Measurements from ENCODE around the gene FADS2. TPM values are rescaled to one million over a fixed set of nuclear protein-coding genes. Genes with fewer than 3 reads are reported as not detected.

The FADS2 gene
- total and polyA plus RNA-seq, 9 of the 15 experiments (the other 6 are each of a cell fraction or from before 2014, with no cell fraction given), result 2.9 to 42.8 (median 16.2) TPM

- ChIA-PET CTCF (ENCODE audit: low intra/inter-chr PET ratio) (interaction anchor here (0.6 kb wide), 1 partner anchor 449 kb away, joined by 4 read pairs; no protein-coding TSS in a partner anchor), POLR2A (interaction anchor here (0.6 to 1.4 kb wide), 4 partner anchors 75 to 93 kb away, joined by 3 to 5 read pairs (median 4); no protein-coding TSS in a partner anchor)
- Histone ChIP-seq H3K79me2 (ENCODE audit: control insufficient read depth, insufficient read depth, low read length) (no peaks in the 10 kb centered on the region), H3K4me3 (no peak overlapping the region), H3K9me3 (replicated peaks; ENCODE audit: control insufficient read depth, insufficient read depth, low read depth, low read length) (no peaks in the 10 kb centered on the region), H2AFZ (ENCODE audit: low read depth, low read length) (no peak overlapping the region), H3K9me1 (ENCODE audit: control insufficient read depth, insufficient read depth, low read length) (no peaks in the 10 kb centered on the region), H4K20me1 (replicated peaks; ENCODE audit: control insufficient read depth, insufficient read depth, low read length) (no peaks in the 10 kb centered on the region), H3K36me3 (ENCODE audit: control insufficient read depth, insufficient read depth, low read length) (peaks cover 26% of the 10 kb centered on the region; the same call in 2 of the 3 replicates), H3K27ac (ENCODE audit: extremely low read depth, low read depth, low read length) (no peak overlapping the region; the same call in 2 of the 3 replicates), H3K9ac (ENCODE audit: insufficient read depth in 1 of 2, low read depth in 2 of 2, low read length in 2 of 2) (peak overlapping the region in 1 of 2 experiments; percentile 66; a peak in 1 of 4 replicates), H3K4me2 (ENCODE audit: insufficient read depth, low read length) (no peak overlapping the region), H3K27me3 (ENCODE audit: control insufficient read depth in 2 of 2, insufficient read depth in 2 of 2, low read length in 2 of 2) (no peaks in the 10 kb centered on the region), H3K4me1 (replicated peaks in 1 of 2; ENCODE audit: control insufficient read depth in 2 of 2, insufficient read depth in 2 of 2, low read length in 2 of 2) (peaks cover 8 to 66% of the 10 kb centered on the region in 2 experiments; a peak in 4 of 5 replicates)
- TF ChIP-seq ZNF212 (CRISPR knock-in tag; IDR thresholded peaks at IDR 0.05), result no peak
- TF ChIP-seq REST (IDR thresholded peaks at IDR 0.05; ENCODE audit: borderline replicate concordance), result no peak
- no peak for TF ChIP-seq REST (CRISPR knock-in tag; IDR thresholded peaks at IDR 0.05; ENCODE audit: low read depth)
- TF ChIP-seq MCM2 (IDR thresholded peaks at IDR 0.05; ENCODE audit: low read depth), result no peak
- no peak for TF ChIP-seq HDAC2 (IDR thresholded peaks at IDR 0.05)
- TF ChIP-seq POLR2G (IDR thresholded peaks at IDR 0.05; ENCODE audit: low read depth, low read length), result peak; percentile 30; the same call in 1 of the 2 replicates
- FAIRE-seq (no peak), ATAC-seq (no peak), DNase-seq (ENCODE audit: extremely low read depth in 1 of 4, low spot score in 3 of 4) (no peak)
- in situ Hi-C loops (cut with MboI), result no loop called here
- no TSS peak for BruUV-seq (replicated peaks)
- intact Hi-C loops (cut with micrococcal nuclease), result no loop called here
- WGBS (ENCODE audit: insufficient coverage, low coverage, missing lambda C conversion rate), result 88% methylated on average over 11 of the region's 14 CpGs
These were observed 47.6 kb downstream of the FADS2 start for GRCh38 chr11:61875698-61876097.
